ENCODE measurements around the gene SZT2. TPM values are rescaled to one million over a fixed set of nuclear protein-coding genes. Genes with fewer than 3 reads are reported as not detected.

SZT2 gene
- total RNA-seq, 1 experiment from 2014 or later: 22.2 TPM

DNA sequence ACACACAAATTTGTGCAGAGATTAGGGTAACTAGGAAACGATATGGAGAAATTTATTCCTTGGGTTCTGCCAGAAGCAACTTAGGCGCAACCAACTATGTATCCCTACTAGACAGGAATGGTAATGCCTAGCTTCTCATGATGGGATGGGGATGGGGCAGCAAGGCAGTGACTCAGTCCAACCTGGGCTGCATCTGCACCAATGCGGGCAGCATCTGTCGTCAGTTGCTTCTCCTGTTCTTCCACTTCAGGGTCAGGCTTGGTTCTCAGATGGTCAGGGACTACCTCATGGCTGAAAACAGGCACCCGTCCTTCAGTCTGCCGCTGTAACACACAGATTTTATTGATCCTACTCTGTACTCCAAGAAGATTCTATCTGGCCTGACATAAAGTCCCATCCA, 3.0 kb upstream of the SZT2 start:
- no peak for ATAC-seq
- H3F3A ChIP-seq (ENCODE audit: low read length, unreplicated experiment): no peaks in the 10 kb centered on the region
- ChIA-PET CTCF (no interaction called here), POLR2A (ENCODE audit: unreplicated experiment) (no interaction called here)
- H2AFZ ChIP-seq (ENCODE audit: low read length): no peak overlapping the region
- peaks cover 22% of the 10 kb centered on the region for H3K4me1 ChIP-seq (ENCODE audit: insufficient read depth, low read length)
- peaks cover 39% of the 10 kb centered on the region for H3K36me3 ChIP-seq (ENCODE audit: low read depth, low read length)
- H3K9ac ChIP-seq (ENCODE audit: low read length): no peak overlapping the region
- H3K27me3 ChIP-seq (ENCODE audit: low read length): no peaks in the 10 kb centered on the region
- H3K9me2 ChIP-seq (replicated peaks; ENCODE audit: low read length): no peaks in the 10 kb centered on the region
- H3K4me2 ChIP-seq (ENCODE audit: low read length): no peak overlapping the region
- no peak overlapping the region for H3K4me3 ChIP-seq (ENCODE audit: low read length)
- H3K79me2 ChIP-seq (ENCODE audit: low read length): peaks cover 48% of the 10 kb centered on the region
- DNase-seq: no peak
- peaks cover 7% of the 10 kb centered on the region; the same call in 1 of the 2 replicates for H4K20me1 ChIP-seq (ENCODE audit: low read length)
- TF ChIP-seq EZH2phosphoT487 (IDR thresholded peaks at IDR 0.05; ENCODE audit: borderline replicate concordance, low read length) (no peak), EZH2 (IDR thresholded peaks at IDR 0.05; ENCODE audit: low read length, unreplicated experiment) (no peak)
- TF ChIP-seq, protein P1, sequence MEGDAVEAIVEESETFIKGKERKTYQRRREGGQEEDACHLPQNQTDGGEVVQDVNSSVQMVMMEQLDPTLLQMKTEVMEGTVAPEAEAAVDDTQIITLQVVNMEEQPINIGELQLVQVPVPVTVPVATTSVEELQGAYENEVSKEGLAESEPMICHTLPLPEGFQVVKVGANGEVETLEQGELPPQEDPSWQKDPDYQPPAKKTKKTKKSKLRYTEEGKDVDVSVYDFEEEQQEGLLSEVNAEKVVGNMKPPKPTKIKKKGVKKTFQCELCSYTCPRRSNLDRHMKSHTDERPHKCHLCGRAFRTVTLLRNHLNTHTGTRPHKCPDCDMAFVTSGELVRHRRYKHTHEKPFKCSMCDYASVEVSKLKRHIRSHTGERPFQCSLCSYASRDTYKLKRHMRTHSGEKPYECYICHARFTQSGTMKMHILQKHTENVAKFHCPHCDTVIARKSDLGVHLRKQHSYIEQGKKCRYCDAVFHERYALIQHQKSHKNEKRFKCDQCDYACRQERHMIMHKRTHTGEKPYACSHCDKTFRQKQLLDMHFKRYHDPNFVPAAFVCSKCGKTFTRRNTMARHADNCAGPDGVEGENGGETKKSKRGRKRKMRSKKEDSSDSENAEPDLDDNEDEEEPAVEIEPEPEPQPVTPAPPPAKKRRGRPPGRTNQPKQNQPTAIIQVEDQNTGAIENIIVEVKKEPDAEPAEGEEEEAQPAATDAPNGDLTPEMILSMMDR (conservative IDR thresholded peaks at IDR 0.05; ENCODE audit: low read depth, low read length): no peak
- no peaks in the 10 kb centered on the region for H3K9me3 ChIP-seq (ENCODE audit: low read length)
- H3K27ac ChIP-seq (ENCODE audit: low read length): no peak overlapping the region
- intact Hi-C loops (cut with micrococcal nuclease): no loop called here
- BruUV-seq (replicated peaks): no TSS peak

DNA sequence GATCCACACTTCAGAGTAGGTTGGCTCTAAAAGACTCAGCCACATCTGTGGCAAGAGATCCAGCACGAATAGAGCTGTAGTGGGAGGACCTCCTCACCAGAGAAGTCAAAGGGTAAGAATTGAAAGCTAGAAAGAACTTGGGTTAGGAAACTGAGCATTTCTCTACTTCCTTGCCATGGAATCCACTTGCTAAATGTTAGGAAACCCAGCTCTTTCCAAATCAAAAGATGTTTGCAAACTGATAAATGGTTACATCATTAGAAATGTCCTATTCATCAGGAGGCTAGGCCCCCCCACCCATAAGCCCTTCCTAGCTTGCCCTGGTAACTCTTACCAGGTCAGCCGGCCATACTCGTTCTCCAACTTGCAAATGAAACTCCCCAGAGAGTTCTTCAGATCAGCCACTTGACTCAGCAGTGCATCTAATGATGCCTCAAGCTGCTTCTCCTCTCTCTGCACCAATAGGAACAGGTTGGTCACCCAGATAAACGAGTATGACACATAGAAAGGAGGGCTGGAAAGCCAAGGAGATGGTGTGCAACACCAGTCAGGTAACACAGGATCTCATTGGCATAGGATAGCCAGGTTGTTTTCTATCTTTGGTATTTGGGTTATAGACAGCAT, 1.6 kb upstream of the SZT2 start:
- Histone ChIP-seq H2AFZ (ENCODE audit: low read length) (no peak overlapping the region), H4K20me1 (ENCODE audit: low read length) (peaks cover 7% of the 10 kb centered on the region; the same call in 1 of the 2 replicates), H3K79me2 (ENCODE audit: low read length) (peaks cover 48% of the 10 kb centered on the region), H3K9me2 (replicated peaks; ENCODE audit: low read length) (no peaks in the 10 kb centered on the region), H3K4me2 (ENCODE audit: low read length) (peak overlapping the region; percentile 87), H3K9me3 (ENCODE audit: low read length) (no peaks in the 10 kb centered on the region), H3K4me1 (ENCODE audit: insufficient read depth, low read length) (peaks cover 22% of the 10 kb centered on the region), H3F3A (ENCODE audit: low read length, unreplicated experiment) (no peaks in the 10 kb centered on the region), H3K27me3 (ENCODE audit: low read length) (no peaks in the 10 kb centered on the region), H3K27ac (ENCODE audit: low read length) (peak overlapping the region; percentile 12), H3K4me3 (ENCODE audit: low read length) (peak overlapping the region; percentile 87), H3K36me3 (ENCODE audit: low read depth, low read length) (peaks cover 39% of the 10 kb centered on the region), H3K9ac (ENCODE audit: low read length) (no peak overlapping the region)
- BruUV-seq (replicated peaks): no TSS peak
- intact Hi-C loops (cut with micrococcal nuclease): no loop called here
- ATAC-seq: no peak
- CTCF ChIA-PET: no interaction called here
- peak; percentile 72 for DNase-seq
- POLR2A ChIA-PET (ENCODE audit: unreplicated experiment): no interaction called here
- TF ChIP-seq EZH2 (IDR thresholded peaks at IDR 0.05; ENCODE audit: low read length, unreplicated experiment): no peak
- TF ChIP-seq EZH2phosphoT487 (IDR thresholded peaks at IDR 0.05; ENCODE audit: borderline replicate concordance, low read length): no peak
- TF ChIP-seq, protein P1 (conservative IDR thresholded peaks at IDR 0.05; ENCODE audit: low read depth, low read length): no peak

DNA sequence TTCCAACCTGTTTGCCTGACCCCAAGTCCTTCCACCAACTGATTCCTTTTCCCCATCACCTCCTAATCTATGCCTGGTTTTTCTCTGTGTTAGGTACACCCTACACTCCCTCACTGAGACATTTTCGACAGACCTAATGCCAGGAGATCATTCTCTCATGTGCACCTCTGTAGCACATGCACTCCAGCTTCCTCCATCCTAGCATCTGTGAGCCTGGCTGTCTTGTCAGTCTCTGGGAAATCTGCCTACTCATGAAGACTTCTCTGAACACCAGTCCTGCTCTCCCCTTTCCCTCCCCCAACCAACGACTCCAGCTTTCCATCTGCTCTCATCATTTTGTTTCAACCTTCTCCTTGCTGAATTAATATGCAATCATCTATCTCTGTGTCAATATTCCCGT, 1.1 kb upstream of the SZT2 start:
- peak overlapping the region; percentile 84 for H3K9ac ChIP-seq (ENCODE audit: low read length)
- H3K4me3 ChIP-seq (ENCODE audit: low read length): peak overlapping the region; percentile 87
- no peak for DNase-seq
- peaks cover 48% of the 10 kb centered on the region for H3K79me2 ChIP-seq (ENCODE audit: low read length)
- no peaks in the 10 kb centered on the region for H3K9me3 ChIP-seq (ENCODE audit: low read length)
- no peak overlapping the region for H3K27ac ChIP-seq (ENCODE audit: low read length)
- peaks cover 22% of the 10 kb centered on the region for H3K4me1 ChIP-seq (ENCODE audit: insufficient read depth, low read length)
- ChIA-PET POLR2A (ENCODE audit: unreplicated experiment) (no interaction called here), CTCF (no interaction called here)
- no peaks in the 10 kb centered on the region for H3K27me3 ChIP-seq (ENCODE audit: low read length)
- BruUV-seq (replicated peaks): no TSS peak
- H3K9me2 ChIP-seq (replicated peaks; ENCODE audit: low read length): no peaks in the 10 kb centered on the region
- no peak overlapping the region for H2AFZ ChIP-seq (ENCODE audit: low read length)
- TF ChIP-seq, protein P1 (conservative IDR thresholded peaks at IDR 0.05; ENCODE audit: low read depth, low read length): no peak
- no peak for TF ChIP-seq EZH2phosphoT487 (IDR thresholded peaks at IDR 0.05; ENCODE audit: borderline replicate concordance, low read length)
- no peak for TF ChIP-seq EZH2 (IDR thresholded peaks at IDR 0.05; ENCODE audit: low read length, unreplicated experiment)
- H3K36me3 ChIP-seq (ENCODE audit: low read depth, low read length): peaks cover 39% of the 10 kb centered on the region
- H3K4me2 ChIP-seq (ENCODE audit: low read length): peak overlapping the region; percentile 87
- intact Hi-C loops (cut with micrococcal nuclease): loop anchor here (1.0 kb wide), 1 partner anchor 39 kb away; no protein-coding TSS in a partner anchor
- H4K20me1 ChIP-seq (ENCODE audit: low read length): peaks cover 7% of the 10 kb centered on the region; the same call in 1 of the 2 replicates
- no peaks in the 10 kb centered on the region for H3F3A ChIP-seq (ENCODE audit: low read length, unreplicated experiment)
- ATAC-seq: no peak

Measured in PC-3 (cell line).